Vagina (tissue), 2 donors: ENCODE measurements around the gene CST9L. TPM values are rescaled to one million over a fixed set of nuclear protein-coding genes. Genes with fewer than 3 reads are reported as not detected.

Experiments used
- DNase-seq, 2 donors: peaks; one replicate each; pipeline ENCODE4 v3.0.0-alpha.2; 2017; ENCODE audit errors: extremely low spot score in 2 of 2
- H3K27ac ChIP-seq: fragments of 200-600 bp; sonication (generic); one replicate; pipeline ENCODE4 v1.5.1; 2019
- H3K27me3 ChIP-seq: fragments of 200-600 bp; sonication (generic); one replicate; pipeline ENCODE4 v1.5.1; 2019
- H3K36me3 ChIP-seq, 2 donors: fragments of 200-600 bp; sonication (generic); one replicate each; pipeline ENCODE4 v1.5.1; 2017 to 2019
- H3K4me1 ChIP-seq: fragments of 200-600 bp; sonication (generic); one replicate; pipeline ENCODE4 v1.5.1; 2019
- H3K4me3 ChIP-seq, 2 donors: fragments of 200-600 bp; sonication (generic); 1 replicate in 1 of 2; 2 replicates in 1 of 2; pipeline ENCODE4 v1.5.1; 2016 to 2019
- H3K9me3 ChIP-seq: fragments of 200-600 bp; sonication (generic); one replicate; pipeline ENCODE4 v1.5.1; 2019
- POLR2A ChIP-seq, 2 donors: fragments of 450-650 bp; IDR thresholded peaks; one replicate each; pipeline ENCODE4 v1.6.1; 2017; ENCODE audit warnings: antibody characterized with exemption in 2 of 2, mild to moderate bottlenecking in 2 of 2, moderate library complexity in 2 of 2
- POLR2AphosphoS5 ChIP-seq, 2 donors: sonication (generic); formaldehyde crosslinking; IDR thresholded peaks; one replicate each; pipeline ENCODE4 v1.9.0; 2017; ENCODE audit warnings: antibody characterized with exemption in 2 of 2, mild to moderate bottlenecking in 2 of 2, low read depth in 1 of 2; ENCODE audit not compliant: insufficient read depth in 1 of 2
- intact Hi-C: fragments of 100-400 bp; cut with DNase I; formaldehyde crosslinking; loops from one replicate; pipeline ENCODE4 v1.15.1; 2023
- total RNA-seq: library from RNA; depleted of rRNA; stranded (reverse); fragments of >200 nt; gene quantifications from one replicate; pipeline ENCODE4 v1.2.3, GENCODE V29; 2016
- TF ChIP-seq, protein P1 (sequence below), 3 experiments: fragments of 450-650 bp in 2 of 3; fragments of 200-600 bp in 1 of 3; sonication (generic) in 1 of 3; IDR thresholded peaks; one replicate each; pipeline ENCODE4 v1.5.1; 2017 to 2019; ENCODE audit warnings: antibody characterized with exemption in 3 of 3, mild to moderate bottlenecking in 2 of 3, moderate library complexity in 2 of 3

Gene CST9L
- total RNA-seq, 1 donor from 2014 or later, result not detected

DNA sequence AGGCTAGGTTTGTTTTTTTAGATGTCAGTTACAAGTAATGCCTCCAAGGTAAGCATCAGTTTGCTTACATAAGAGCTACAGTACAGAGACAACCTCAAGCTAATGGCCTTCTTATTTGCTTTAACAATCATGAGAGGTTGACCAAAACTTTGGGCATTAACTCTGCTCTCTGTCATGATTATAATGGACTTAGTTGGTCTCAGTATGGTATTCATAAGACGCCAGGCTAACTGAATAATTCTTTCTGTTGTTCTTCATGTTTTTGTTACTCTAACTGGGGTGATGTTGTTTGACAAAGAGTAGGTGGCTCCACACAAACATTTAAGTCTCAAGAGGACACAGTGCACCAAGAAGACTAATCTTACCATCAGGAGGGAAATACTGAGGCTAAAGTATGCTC is 27.7 kb upstream of the CST9L start:
- Histone ChIP-seq H3K4me1 (no peaks in the 10 kb centered on the region), H3K4me3 (no peak overlapping the region), H3K9me3 (no peaks in the 10 kb centered on the region), H3K36me3 (no peaks in the 10 kb centered on the region), H3K27ac (no peak overlapping the region), H3K27me3 (no peaks in the 10 kb centered on the region)
- intact Hi-C loops, result no loop called here
- no peak for TF ChIP-seq POLR2AphosphoS5 (IDR thresholded peaks at IDR 0.05; ENCODE audit: insufficient read depth in 1 of 2, low read depth in 1 of 2)
- TF ChIP-seq, protein P1, sequence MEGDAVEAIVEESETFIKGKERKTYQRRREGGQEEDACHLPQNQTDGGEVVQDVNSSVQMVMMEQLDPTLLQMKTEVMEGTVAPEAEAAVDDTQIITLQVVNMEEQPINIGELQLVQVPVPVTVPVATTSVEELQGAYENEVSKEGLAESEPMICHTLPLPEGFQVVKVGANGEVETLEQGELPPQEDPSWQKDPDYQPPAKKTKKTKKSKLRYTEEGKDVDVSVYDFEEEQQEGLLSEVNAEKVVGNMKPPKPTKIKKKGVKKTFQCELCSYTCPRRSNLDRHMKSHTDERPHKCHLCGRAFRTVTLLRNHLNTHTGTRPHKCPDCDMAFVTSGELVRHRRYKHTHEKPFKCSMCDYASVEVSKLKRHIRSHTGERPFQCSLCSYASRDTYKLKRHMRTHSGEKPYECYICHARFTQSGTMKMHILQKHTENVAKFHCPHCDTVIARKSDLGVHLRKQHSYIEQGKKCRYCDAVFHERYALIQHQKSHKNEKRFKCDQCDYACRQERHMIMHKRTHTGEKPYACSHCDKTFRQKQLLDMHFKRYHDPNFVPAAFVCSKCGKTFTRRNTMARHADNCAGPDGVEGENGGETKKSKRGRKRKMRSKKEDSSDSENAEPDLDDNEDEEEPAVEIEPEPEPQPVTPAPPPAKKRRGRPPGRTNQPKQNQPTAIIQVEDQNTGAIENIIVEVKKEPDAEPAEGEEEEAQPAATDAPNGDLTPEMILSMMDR (IDR thresholded peaks at IDR 0.05), result no peak
- no peak for TF ChIP-seq POLR2A (IDR thresholded peaks at IDR 0.05)
- DNase-seq, result no peak

DNA sequence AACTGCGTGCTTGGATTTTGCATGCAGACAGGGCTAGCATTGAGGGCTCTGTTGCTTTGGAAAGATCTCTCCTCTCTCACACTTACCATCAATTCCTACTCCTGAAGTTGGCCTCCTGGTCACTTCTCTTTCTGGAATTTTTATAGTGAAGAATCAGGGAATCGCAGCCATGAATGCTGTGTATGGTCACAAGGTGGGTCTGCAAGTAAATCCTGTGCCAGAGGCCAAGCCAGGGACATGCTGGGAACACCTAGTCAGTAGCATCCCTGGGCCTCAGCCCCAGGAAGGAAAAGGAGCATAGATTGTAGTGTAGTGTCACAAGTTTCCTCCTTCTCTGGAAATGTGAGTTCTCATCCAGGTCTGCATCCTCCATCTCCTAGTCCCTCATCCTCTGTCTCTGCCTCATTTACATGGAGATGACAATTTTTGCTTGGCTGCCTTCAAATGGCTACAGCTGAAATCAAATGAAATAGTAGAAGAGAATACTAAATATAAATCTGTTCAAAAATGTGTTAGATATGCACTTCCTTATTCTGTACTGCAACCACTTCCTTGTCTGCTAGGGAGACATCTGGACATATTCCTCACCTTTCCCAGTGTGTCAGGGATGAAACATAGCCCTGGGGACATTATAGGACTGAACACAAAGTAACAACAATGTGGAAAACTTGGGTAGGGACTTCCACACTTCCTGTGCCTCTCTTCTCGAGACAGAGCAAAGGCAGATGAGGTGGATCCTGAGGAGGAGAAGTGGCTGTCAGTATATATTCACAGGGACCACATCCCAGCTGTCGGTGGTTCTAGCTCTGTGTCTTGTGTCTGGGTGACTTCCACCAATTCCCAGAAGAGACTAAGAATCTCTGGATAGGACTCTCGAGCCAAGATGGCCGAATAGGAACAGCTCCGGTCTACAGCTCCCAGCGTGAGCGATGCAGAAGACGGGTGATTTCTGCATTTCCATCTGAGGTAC is 20.4 kb upstream of the CST9L start:
- H3K4me1 ChIP-seq, result no peaks in the 10 kb centered on the region
- no peak overlapping the region for H3K27ac ChIP-seq
- H3K9me3 ChIP-seq, result no peaks in the 10 kb centered on the region
- intact Hi-C loops, result no loop called here
- TF ChIP-seq POLR2AphosphoS5 (IDR thresholded peaks at IDR 0.05; ENCODE audit: insufficient read depth in 1 of 2, low read depth in 1 of 2) (no peak), POLR2A (IDR thresholded peaks at IDR 0.05) (no peak)
- TF ChIP-seq, protein P1 (IDR thresholded peaks at IDR 0.05), result no peak
- no peak for DNase-seq
- H3K27me3 ChIP-seq, result no peaks in the 10 kb centered on the region
- no peaks in the 10 kb centered on the region for H3K36me3 ChIP-seq
- no peak overlapping the region for H3K4me3 ChIP-seq

DNA sequence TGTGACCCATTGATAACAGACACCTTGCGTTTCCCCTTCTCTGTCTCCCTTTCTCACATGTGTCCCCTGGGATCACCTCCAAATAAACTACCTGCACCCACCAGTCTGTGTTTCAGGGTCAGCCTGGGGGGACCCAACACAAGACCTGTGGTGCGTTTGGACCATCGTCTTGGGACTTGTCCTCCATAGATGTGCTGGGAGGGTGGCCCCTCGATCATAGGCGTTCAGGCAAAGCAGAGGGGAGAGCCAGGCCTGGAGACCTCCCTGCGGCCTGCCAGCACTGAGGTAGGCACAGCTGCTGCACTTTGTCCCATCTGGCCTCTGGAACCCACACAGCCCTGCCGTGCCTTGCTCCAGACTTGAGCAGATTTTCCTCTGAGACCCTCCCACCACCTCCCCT is 19.3 kb upstream of the CST9L start:
- H3K27me3 ChIP-seq, result no peaks in the 10 kb centered on the region
- intact Hi-C loops, result no loop called here
- no peak overlapping the region for H3K27ac ChIP-seq
- H3K4me1 ChIP-seq, result no peaks in the 10 kb centered on the region
- DNase-seq, result peak in 1 of 2 donors; percentile 75
- no peaks in the 10 kb centered on the region for H3K9me3 ChIP-seq
- H3K4me3 ChIP-seq, result no peak overlapping the region
- TF ChIP-seq POLR2A (IDR thresholded peaks at IDR 0.05) (no peak), POLR2AphosphoS5 (IDR thresholded peaks at IDR 0.05; ENCODE audit: insufficient read depth in 1 of 2, low read depth in 1 of 2) (no peak)
- TF ChIP-seq, protein P1 (IDR thresholded peaks at IDR 0.05), result no peak
- H3K36me3 ChIP-seq, result no peaks in the 10 kb centered on the region

DNA sequence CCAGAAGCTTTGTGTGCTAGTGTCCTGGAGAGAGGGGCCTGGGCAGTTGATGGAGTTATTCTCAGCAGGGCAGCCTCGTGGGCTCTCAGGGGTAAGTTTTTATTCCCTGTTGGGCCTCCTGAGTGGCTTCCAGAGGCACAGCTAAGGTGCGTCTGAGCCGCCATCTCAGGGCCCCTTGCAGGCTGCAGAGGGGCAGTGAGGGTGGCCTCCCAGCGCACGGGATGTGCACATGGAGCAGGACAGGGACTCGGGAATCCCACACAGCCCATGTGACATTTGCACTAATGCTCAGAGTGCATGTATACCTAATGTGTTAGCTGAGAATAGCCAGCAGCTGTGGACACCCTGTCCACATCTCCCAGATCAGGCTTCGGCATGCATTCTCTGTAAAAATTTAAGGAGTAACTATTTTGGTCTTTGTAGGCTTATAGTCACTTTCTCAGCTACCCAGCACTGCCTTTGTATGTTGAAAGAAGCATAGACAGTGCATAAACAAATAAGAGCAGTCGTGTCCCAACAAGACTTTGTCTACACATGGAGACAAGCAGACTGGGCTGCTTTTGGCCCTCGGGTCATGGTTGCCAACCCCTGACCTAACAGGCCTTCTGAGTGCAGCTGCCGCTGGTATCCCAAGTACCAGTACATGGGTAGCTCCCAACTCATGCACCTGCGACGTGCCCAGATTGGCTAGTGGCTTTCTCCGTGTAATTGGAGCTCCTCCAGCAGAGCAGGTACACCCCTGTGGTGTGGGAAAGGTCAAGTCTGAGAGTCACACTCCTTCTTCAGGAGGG is 18.6 kb upstream of the CST9L start:
- peak in 1 of 2 donors; percentile 69 for DNase-seq
- TF ChIP-seq, protein P1 (IDR thresholded peaks at IDR 0.05), result no peak
- no peak for TF ChIP-seq POLR2A (IDR thresholded peaks at IDR 0.05)
- intact Hi-C loops, result no loop called here
- Histone ChIP-seq H3K4me3 (no peak overlapping the region), H3K27ac (no peak overlapping the region), H3K27me3 (no peaks in the 10 kb centered on the region), H3K4me1 (no peaks in the 10 kb centered on the region), H3K9me3 (no peaks in the 10 kb centered on the region), H3K36me3 (no peaks in the 10 kb centered on the region)
